Upper lobe of left lung (tissue), 4 donors: ENCODE measurements around the gene IL23R.

Experiments
- EP300 ChIP-seq, 4 donors: sonication (generic); formaldehyde crosslinking; IDR thresholded peaks; one replicate each; pipeline ENCODE4 v1.5.1; 2017; ENCODE audit warnings: antibody characterized with exemption in 4 of 4, control low read depth in 2 of 4
- POLR2A ChIP-seq, 4 donors: fragments of 450-650 bp; IDR thresholded peaks; one replicate each; pipeline ENCODE4 v1.5.1; 2016 to 2017; ENCODE audit warnings: antibody characterized with exemption in 4 of 4, mild to moderate bottlenecking in 2 of 4
- POLR2AphosphoS5 ChIP-seq, 2 donors: sonication (generic); formaldehyde crosslinking; IDR thresholded peaks; one replicate each; pipeline ENCODE4 v1.5.1; 2017; ENCODE audit warnings: antibody characterized with exemption in 2 of 2
- TF ChIP-seq, protein P1 (sequence below), 6 experiments: fragments of 450-650 bp in 4 of 6; fragments of 200-600 bp in 2 of 6; sonication (generic) in 2 of 6; IDR thresholded peaks; one replicate each; pipeline ENCODE4 v1.5.1; 2016 to 2019; ENCODE audit warnings: antibody characterized with exemption in 6 of 6

- TF ChIP-seq, protein P1, sequence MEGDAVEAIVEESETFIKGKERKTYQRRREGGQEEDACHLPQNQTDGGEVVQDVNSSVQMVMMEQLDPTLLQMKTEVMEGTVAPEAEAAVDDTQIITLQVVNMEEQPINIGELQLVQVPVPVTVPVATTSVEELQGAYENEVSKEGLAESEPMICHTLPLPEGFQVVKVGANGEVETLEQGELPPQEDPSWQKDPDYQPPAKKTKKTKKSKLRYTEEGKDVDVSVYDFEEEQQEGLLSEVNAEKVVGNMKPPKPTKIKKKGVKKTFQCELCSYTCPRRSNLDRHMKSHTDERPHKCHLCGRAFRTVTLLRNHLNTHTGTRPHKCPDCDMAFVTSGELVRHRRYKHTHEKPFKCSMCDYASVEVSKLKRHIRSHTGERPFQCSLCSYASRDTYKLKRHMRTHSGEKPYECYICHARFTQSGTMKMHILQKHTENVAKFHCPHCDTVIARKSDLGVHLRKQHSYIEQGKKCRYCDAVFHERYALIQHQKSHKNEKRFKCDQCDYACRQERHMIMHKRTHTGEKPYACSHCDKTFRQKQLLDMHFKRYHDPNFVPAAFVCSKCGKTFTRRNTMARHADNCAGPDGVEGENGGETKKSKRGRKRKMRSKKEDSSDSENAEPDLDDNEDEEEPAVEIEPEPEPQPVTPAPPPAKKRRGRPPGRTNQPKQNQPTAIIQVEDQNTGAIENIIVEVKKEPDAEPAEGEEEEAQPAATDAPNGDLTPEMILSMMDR (IDR thresholded peaks at IDR 0.05), result no peak
- TF ChIP-seq POLR2A (IDR thresholded peaks at IDR 0.05), result no peak
- TF ChIP-seq POLR2AphosphoS5 (IDR thresholded peaks at IDR 0.05), result no peak
- no peak for TF ChIP-seq EP300 (IDR thresholded peaks at IDR 0.05)
Observed at GRCh38 chr1:67126111-67126746, 40.0 kb upstream of the IL23R start.
